ENCODE measurements around the gene KRTAP19-4. TPM values are rescaled to one million over a fixed set of nuclear protein-coding genes. Genes with fewer than 3 reads are reported as not detected.

The KRTAP19-4 gene
- total and polyA plus RNA-seq, 2 of the 4 experiments (the other 2 are of a cell fraction): not detected

- Histone ChIP-seq H4K5ac (ENCODE audit: low read depth, low read length) (no peak overlapping the region), H2BK120ac (ENCODE audit: low read depth, low read length) (no peak overlapping the region), H3K9me3 (ENCODE audit: control insufficient read depth, insufficient read depth, low read length) (peaks cover 8% of the 10 kb centered on the region; the same call in 1 of the 2 replicates), H2BK15ac (ENCODE audit: low read depth, low read length) (no peak overlapping the region), H4K20me1 (ENCODE audit: insufficient read depth, low read length) (no peaks in the 10 kb centered on the region), H4K8ac (ENCODE audit: low read depth in 2 of 2, low read length in 2 of 2) (no peak overlapping the region), H3K4me2 (ENCODE audit: low read depth, low read length) (no peak overlapping the region), H2AK9ac (replicated peaks; ENCODE audit: low read depth, low read length, poor library complexity) (no peak overlapping the region), H3K18ac (ENCODE audit: low read depth, low read length) (no peak overlapping the region), H2AFZ (replicated peaks; ENCODE audit: low read length, poor library complexity) (no peak overlapping the region), H3K27ac (ENCODE audit: insufficient read depth, low read length) (no peak overlapping the region), H3K23ac (ENCODE audit: low read depth, low read length) (no peak overlapping the region), H3K9ac (ENCODE audit: low read depth, low read length) (no peak overlapping the region), H3K36me3 (ENCODE audit: control insufficient read depth, insufficient read depth, low read length) (no peaks in the 10 kb centered on the region), H3K14ac (replicated peaks; ENCODE audit: low read depth, low read length) (no peak overlapping the region), H3K9me1 (ENCODE audit: insufficient read depth, low read length) (no peaks in the 10 kb centered on the region), H3K4ac (ENCODE audit: low read depth, low read length) (no peak overlapping the region), H3K79me1 (ENCODE audit: low read depth in 1 of 2, low read length in 2 of 2) (no peaks in the 10 kb centered on the region), H2BK20ac (ENCODE audit: low read depth, low read length) (no peak overlapping the region), H3K4me1 (ENCODE audit: control insufficient read depth, insufficient read depth, low read length) (no peaks in the 10 kb centered on the region), H3K56ac (ENCODE audit: extremely low read depth, insufficient read depth, low read length) (no peak overlapping the region), H3K4me3 (ENCODE audit: insufficient read depth, low read depth, low read length) (no peak overlapping the region), H4K91ac (ENCODE audit: insufficient read depth, low read depth, low read length) (no peak overlapping the region), H2AK5ac (ENCODE audit: low read depth, low read length) (no peak overlapping the region), H3K27me3 (ENCODE audit: control insufficient read depth, insufficient read depth, low read length) (no peaks in the 10 kb centered on the region), H2BK5ac (ENCODE audit: low read depth, low read length, poor library complexity, severe bottlenecking) (no peak overlapping the region)
- WGBS, 2 experiments (ENCODE audit: extremely low coverage in 2 of 2, insufficient read length in 1 of 2): no CpG with 5 or more reads among the region's 3 CpGs
- in situ Hi-C loops (cut with MboI; ENCODE audit: low sequenced_read_pairs) (no loop called here), dilution Hi-C loops (cut with HindIII; ENCODE audit: low sequenced_read_pairs, unreplicated experiment) (no loop called here), intact Hi-C loops (cut with micrococcal nuclease) (no loop called here)
- ChIA-PET POLR2A (ENCODE audit: unreplicated experiment) (no interaction called here), CTCF (no interaction called here)
- ATAC-seq (ENCODE audit: low read depth): no peak
- no TSS peak for BruUV-seq (replicated peaks)
- TF ChIP-seq RAD21 (IDR thresholded peaks at IDR 0.05; ENCODE audit: low read length) (no peak), FOS (IDR thresholded peaks at IDR 0.05; ENCODE audit: low read depth, low read length) (no peak), USF2 (IDR thresholded peaks at IDR 0.05; ENCODE audit: low read depth, low read length) (no peak), POLR2A (IDR thresholded peaks at IDR 0.05; ENCODE audit: low read depth, low read length) (no peak), CEBPB (IDR thresholded peaks at IDR 0.05; ENCODE audit: low read depth, low read length) (no peak), SMC3 (IDR thresholded peaks at IDR 0.05; ENCODE audit: low read depth, low read length) (no peak), NFE2L2 (IDR thresholded peaks at IDR 0.05; ENCODE audit: low read depth, low read length) (no peak), MAZ (IDR thresholded peaks at IDR 0.05; ENCODE audit: borderline replicate concordance, low read depth, low read length) (no peak)
- no peak for DNase-seq
Measured at GRCh38 chr21:30448514-30448913, 48.5 kb downstream of the KRTAP19-4 start.
